H9 (cell line): ENCODE results near the gene SGCD. TPM values are rescaled to one million over a fixed set of nuclear protein-coding genes. Genes with fewer than 3 reads are reported as not detected.

Source experiments
- DNase-seq: peaks from one replicate; pipeline ENCODE4 v3.0.0-alpha.2; 2017
- H2AFZ ChIP-seq: one replicate; pipeline ENCODE4 v1.6.1; 2013; ENCODE audit warnings: mild to moderate bottlenecking, low read length, control low read depth, moderate library complexity
- H2AK5ac ChIP-seq: 2 replicates; pipeline ENCODE4 v1.6.1; 2013; ENCODE audit warnings: low read length, control low read depth, mixed read lengths; ENCODE audit not compliant: insufficient read length
- H2BK120ac ChIP-seq: one replicate; pipeline ENCODE4 v1.6.1; 2013; ENCODE audit warnings: low read depth, mild to moderate bottlenecking, low read length, control low read depth, inconsistent platforms; ENCODE audit not compliant: poor library complexity, severe bottlenecking
- H2BK12ac ChIP-seq: 2 replicates; pipeline ENCODE4 v1.6.1; 2013; ENCODE audit warnings: low read length, control low read depth, mixed read lengths, low read depth; ENCODE audit not compliant: insufficient read length
- H2BK15ac ChIP-seq: 2 replicates; pipeline ENCODE4 v1.6.1; 2013; ENCODE audit warnings: low read depth, low read length, control low read depth
- H2BK20ac ChIP-seq: one replicate; pipeline ENCODE4 v1.6.1; 2013; ENCODE audit warnings: low read depth, mild to moderate bottlenecking, low read length, control low read depth, inconsistent platforms; ENCODE audit not compliant: poor library complexity, severe bottlenecking
- H2BK5ac ChIP-seq: 2 replicates; pipeline ENCODE4 v1.6.1; 2013; ENCODE audit warnings: low read length, control low read depth, mixed read lengths; ENCODE audit not compliant: insufficient read length
- H3K14ac ChIP-seq: 2 replicates; pipeline ENCODE4 v1.6.1; 2013; ENCODE audit warnings: low read length, control low read depth; ENCODE audit not compliant: insufficient read depth
- H3K18ac ChIP-seq: 2 replicates; pipeline ENCODE4 v1.6.1; 2013; ENCODE audit warnings: low read depth, mild to moderate bottlenecking, mixed read lengths, low read length, control low read depth; ENCODE audit not compliant: insufficient read length
- H3K23ac ChIP-seq: 2 replicates; pipeline ENCODE4 v1.6.1; 2013; ENCODE audit warnings: low read length, control low read depth, mixed read lengths, low read depth; ENCODE audit not compliant: insufficient read length
- H3K23me2 ChIP-seq: 2 replicates; pipeline ENCODE4 v1.6.1; 2013; ENCODE audit warnings: low read depth, mild to moderate bottlenecking, mixed read lengths, low read length, control low read depth; ENCODE audit not compliant: insufficient read length, poor library complexity, severe bottlenecking
- H3K27ac ChIP-seq: 2 replicates; pipeline ENCODE4 v1.5.1; 2013; ENCODE audit warnings: low read length, control low read depth, mixed read lengths, low read depth; ENCODE audit not compliant: insufficient read length
- H3K27me3 ChIP-seq: 2 replicates; pipeline ENCODE4 v1.6.1; 2013; ENCODE audit warnings: low read length, control low read depth, inconsistent platforms; ENCODE audit not compliant: insufficient read depth
- H3K4ac ChIP-seq: 2 replicates; pipeline ENCODE4 v1.6.1; 2013; ENCODE audit warnings: low read depth, mild to moderate bottlenecking, control low read depth, inconsistent platforms, low read length, moderate library complexity
- H3K4me1 ChIP-seq: 2 replicates; pipeline ENCODE4 v1.6.1; 2013; ENCODE audit warnings: low read length, control low read depth, inconsistent platforms; ENCODE audit not compliant: insufficient read depth
- H3K4me2 ChIP-seq: 2 replicates; pipeline ENCODE4 v1.6.1; 2013; ENCODE audit warnings: low read length, control low read depth, mixed read lengths; ENCODE audit not compliant: insufficient read length, insufficient read depth
- H3K56ac ChIP-seq: 2 replicates; pipeline ENCODE4 v1.6.1; 2013; ENCODE audit warnings: low read depth, mild to moderate bottlenecking, mixed read lengths, low read length, control low read depth; ENCODE audit not compliant: insufficient read length
- H3K79me1 ChIP-seq: 2 replicates; pipeline ENCODE4 v1.6.1; 2013; ENCODE audit warnings: low read depth, mild to moderate bottlenecking, moderate library complexity, low read length, control low read depth, inconsistent platforms; ENCODE audit not compliant: insufficient read depth, poor library complexity, severe bottlenecking
- H3K79me2 ChIP-seq: 2 replicates; pipeline ENCODE4 v1.6.1; 2013; ENCODE audit warnings: low read length, control low read depth, inconsistent platforms; ENCODE audit not compliant: insufficient read depth
- H3K9ac ChIP-seq: 2 replicates; pipeline ENCODE4 v1.6.1; 2013; ENCODE audit warnings: low read length, control low read depth, mixed read lengths; ENCODE audit not compliant: insufficient read length; ENCODE audit errors: extremely low read depth
- H3K9me3 ChIP-seq: one replicate; pipeline ENCODE4 v1.6.1; 2013; ENCODE audit warnings: low read depth, low read length, inconsistent platforms; ENCODE audit not compliant: control insufficient read depth
- H3T11ph ChIP-seq: one replicate; pipeline ENCODE4 v1.6.1; 2013; ENCODE audit warnings: mild to moderate bottlenecking, low read length, control low read depth, inconsistent platforms
- H4K20me1 ChIP-seq: one replicate; pipeline ENCODE4 v1.6.1; 2013; ENCODE audit not compliant: control insufficient read depth, insufficient read length, insufficient read depth
- H4K5ac ChIP-seq: 2 replicates; pipeline ENCODE4 v1.6.1; 2013; ENCODE audit warnings: low read depth, mild to moderate bottlenecking, mixed read lengths, low read length, control low read depth; ENCODE audit not compliant: insufficient read length
- H4K8ac ChIP-seq: replicated peaks from 2 replicates; pipeline ENCODE4 v1.6.1; 2013; ENCODE audit warnings: low read length, control low read depth, mixed read lengths, low read depth; ENCODE audit not compliant: insufficient read length
- H4K91ac ChIP-seq: 2 replicates; pipeline ENCODE4 v1.6.1; 2013; ENCODE audit warnings: low read depth, mild to moderate bottlenecking, moderate library complexity, mixed read lengths, low read length, control low read depth; ENCODE audit not compliant: insufficient read length
- H3K27ac Mint-ChIP-seq, 3 experiments: 2 replicates in 2 of 3; 3 replicates in 1 of 3; pipeline ENCODE4 v1.8.0; 2020 to 2021; ENCODE audit warnings: mixed read lengths in 3 of 3, mild to moderate bottlenecking in 1 of 3, moderate library complexity in 1 of 3
- H3K27me3 Mint-ChIP-seq: 2 replicates; pipeline ENCODE4 v1.8.0; 2021; ENCODE audit warnings: low read depth, mild to moderate bottlenecking, moderate library complexity, mixed read lengths
- H3K36me3 Mint-ChIP-seq, 3 experiments: 2 replicates in 2 of 3; 3 replicates in 1 of 3; pipeline ENCODE4 v1.8.0; 2020 to 2021; ENCODE audit warnings: low read depth in 3 of 3, mixed read lengths in 3 of 3; ENCODE audit not compliant: insufficient read depth in 1 of 3
- H3K4me1 Mint-ChIP-seq, 2 experiments: 2 replicates each; pipeline ENCODE4 v1.8.0; 2020; ENCODE audit warnings: mixed read lengths in 2 of 2
- H3K4me3 Mint-ChIP-seq, 2 experiments: 2 replicates in 1 of 2; 3 replicates in 1 of 2; pipeline ENCODE4 v1.8.0; 2020 to 2021; ENCODE audit warnings: mild to moderate bottlenecking in 2 of 2, mixed read lengths in 2 of 2, moderate library complexity in 1 of 2
- H3K9me3 Mint-ChIP-seq, 2 experiments: 2 replicates in 1 of 2; 3 replicates in 1 of 2; pipeline ENCODE4 v1.8.0; 2020; ENCODE audit warnings: mild to moderate bottlenecking in 2 of 2, mixed read lengths in 2 of 2, moderate library complexity in 1 of 2
- WGBS: extraction: QIAGEN DNeasy Blood & Tissue Kit; methylation state at CpG from one replicate; pipeline ENCODE4 v1.1.7; 2013; ENCODE audit warnings: missing lambda C conversion rate, low lambda C conversion rate, mixed read lengths; ENCODE audit not compliant: insufficient read length; ENCODE audit errors: extremely low coverage; 5-methylcytosine and 5-hydroxymethylcytosine counted together
- total RNA-seq: library from RNA; stranded (reverse); gene quantifications from 2 replicates; pipeline ENCODE4 v1.2.1, GENCODE V29; 2021
- TF ChIP-seq, protein P1 (sequence below): fragments of 200-600 bp; sonication (generic); conservative IDR thresholded peaks from 3 replicates; pipeline ENCODE4 v1.8.0; 2021; ENCODE audit warnings: antibody characterized with exemption, mild to moderate bottlenecking

SGCD gene
- total RNA-seq, 1 experiment from 2014 or later, result 0.11 TPM

DNA sequence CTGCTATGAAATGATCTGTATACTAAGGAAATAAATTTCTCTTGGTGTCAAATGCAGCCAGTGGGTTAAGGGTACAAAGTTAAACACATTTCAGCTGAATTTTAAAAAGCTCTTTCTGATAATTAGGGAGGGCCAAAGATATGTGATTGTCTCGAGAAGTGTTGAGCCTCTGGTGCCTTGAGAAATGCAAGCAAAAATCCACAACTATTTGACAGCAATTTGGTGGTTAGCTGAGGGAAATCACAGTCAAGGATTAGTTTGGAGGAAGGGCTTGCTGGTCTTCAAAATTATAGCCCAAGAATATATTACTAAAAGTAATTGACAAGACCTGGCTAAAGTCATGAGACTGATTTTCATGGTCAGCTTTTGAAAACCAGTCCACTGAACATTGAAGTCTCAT, 267.4 kb downstream of the SGCD start:
- Histone ChIP-seq H4K8ac (no peak overlapping the region), H3T11ph (no peak overlapping the region), H2BK12ac (no peak overlapping the region), H3K27me3 (no peaks in the 10 kb centered on the region), H3K14ac (no peak overlapping the region), H2AFZ (no peak overlapping the region), H3K4me2 (no peak overlapping the region), H3K9me3 (no peaks in the 10 kb centered on the region), H2BK15ac (no peak overlapping the region), H3K23me2 (no peaks in the 10 kb centered on the region), H3K79me2 (no peaks in the 10 kb centered on the region), H4K20me1 (no peaks in the 10 kb centered on the region), H3K18ac (no peak overlapping the region), H3K27ac (no peak overlapping the region), H2BK5ac (no peak overlapping the region), H4K5ac (no peak overlapping the region), H3K79me1 (no peaks in the 10 kb centered on the region), H3K9ac (no peak overlapping the region), H3K23ac (no peak overlapping the region), H2BK120ac (no peak overlapping the region), H2BK20ac (no peak overlapping the region), H3K56ac (no peak overlapping the region), H3K4me1 (no peaks in the 10 kb centered on the region), H3K4ac (no peak overlapping the region), H4K91ac (no peak overlapping the region), H2AK5ac (no peak overlapping the region)
- H3K4me3 Mint-ChIP-seq, result no peak overlapping the region
- no peak overlapping the region for H3K27ac Mint-ChIP-seq
- WGBS, result no CpG with 5 or more reads among the region's 1 CpG
- TF ChIP-seq, protein P1, sequence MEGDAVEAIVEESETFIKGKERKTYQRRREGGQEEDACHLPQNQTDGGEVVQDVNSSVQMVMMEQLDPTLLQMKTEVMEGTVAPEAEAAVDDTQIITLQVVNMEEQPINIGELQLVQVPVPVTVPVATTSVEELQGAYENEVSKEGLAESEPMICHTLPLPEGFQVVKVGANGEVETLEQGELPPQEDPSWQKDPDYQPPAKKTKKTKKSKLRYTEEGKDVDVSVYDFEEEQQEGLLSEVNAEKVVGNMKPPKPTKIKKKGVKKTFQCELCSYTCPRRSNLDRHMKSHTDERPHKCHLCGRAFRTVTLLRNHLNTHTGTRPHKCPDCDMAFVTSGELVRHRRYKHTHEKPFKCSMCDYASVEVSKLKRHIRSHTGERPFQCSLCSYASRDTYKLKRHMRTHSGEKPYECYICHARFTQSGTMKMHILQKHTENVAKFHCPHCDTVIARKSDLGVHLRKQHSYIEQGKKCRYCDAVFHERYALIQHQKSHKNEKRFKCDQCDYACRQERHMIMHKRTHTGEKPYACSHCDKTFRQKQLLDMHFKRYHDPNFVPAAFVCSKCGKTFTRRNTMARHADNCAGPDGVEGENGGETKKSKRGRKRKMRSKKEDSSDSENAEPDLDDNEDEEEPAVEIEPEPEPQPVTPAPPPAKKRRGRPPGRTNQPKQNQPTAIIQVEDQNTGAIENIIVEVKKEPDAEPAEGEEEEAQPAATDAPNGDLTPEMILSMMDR, result no peak
- no peaks in the 10 kb centered on the region for H3K4me1 Mint-ChIP-seq
- DNase-seq, result no peak
- H3K9me3 Mint-ChIP-seq, result no peaks in the 10 kb centered on the region; a peak in 1 of 5 replicates
- H3K36me3 Mint-ChIP-seq, result no peaks in the 10 kb centered on the region
- H3K27me3 Mint-ChIP-seq, result no peaks in the 10 kb centered on the region
